HepG2 (cell line): ENCODE measurements around the gene COMMD2. TPM values are rescaled to one million over a fixed set of nuclear protein-coding genes. Genes with fewer than 3 reads are reported as not detected.

Experiments used
- ATF3 ChIP-seq: sonication (generic); formaldehyde crosslinking; IDR thresholded peaks from 2 replicates; pipeline ENCODE4 v1.4.0; 2020; ENCODE audit warnings: missing genetic modification reagents
- BCL6 ChIP-seq: IDR thresholded peaks from 2 replicates; pipeline ENCODE4 v1.6.1; 2016; ENCODE audit warnings: missing genetic modification reagents, missing compliant biosample characterization
- CHCHD3 ChIP-seq: sonication (generic); formaldehyde crosslinking; IDR thresholded peaks from 2 replicates; pipeline ENCODE4 v1.8.0; 2022; ENCODE audit warnings: mild to moderate bottlenecking, missing genetic modification reagents, moderate library complexity
- E2F1 ChIP-seq: sonication (generic); formaldehyde crosslinking; IDR thresholded peaks from 2 replicates; pipeline ENCODE4 v1.5.0; 2020; ENCODE audit warnings: missing genetic modification reagents
- HDAC1 ChIP-seq: sonication (generic); formaldehyde crosslinking; IDR thresholded peaks from 2 replicates; pipeline ENCODE4 v1.5.1; 2020; ENCODE audit warnings: mild to moderate bottlenecking, missing genetic modification reagents
- JARID2 ChIP-seq: sonication (generic); formaldehyde crosslinking; IDR thresholded peaks from 2 replicates; pipeline ENCODE4 v1.8.1; 2023; ENCODE audit warnings: missing genetic modification reagents, inconsistent platforms; ENCODE audit not compliant: insufficient replicate concordance
- KDM6A ChIP-seq: IDR thresholded peaks from 2 replicates; pipeline ENCODE4 v1.6.1; 2016; ENCODE audit warnings: low read depth
- MAF1 ChIP-seq: sonication (generic); formaldehyde crosslinking; IDR thresholded peaks from 2 replicates; pipeline ENCODE4 v1.5.0; 2020; ENCODE audit warnings: missing genetic modification reagents, borderline replicate concordance
- MYNN ChIP-seq: sonication (generic); formaldehyde crosslinking; IDR thresholded peaks from 2 replicates; pipeline ENCODE4 v1.4.0; 2020; ENCODE audit warnings: mild to moderate bottlenecking, low read depth, missing genetic modification reagents
- NR3C1 ChIP-seq: sonication (generic); formaldehyde crosslinking; IDR thresholded peaks from 2 replicates; pipeline ENCODE4 v1.4.0; 2020; ENCODE audit warnings: missing genetic modification reagents
- PAWR ChIP-seq: sonication (generic); formaldehyde crosslinking; IDR thresholded peaks from 2 replicates; pipeline ENCODE4 v1.4.0; 2020; ENCODE audit warnings: missing genetic modification reagents, mild to moderate bottlenecking, borderline replicate concordance
- REST ChIP-seq, 2 experiments: IDR thresholded peaks; 2 replicates each; pipeline ENCODE4 v1.6.1; 2011 to 2012; ENCODE audit warnings: low read length in 2 of 2, borderline replicate concordance in 1 of 2, low read depth in 1 of 2, mild to moderate bottlenecking in 1 of 2, moderate library complexity in 1 of 2
- SALL1 ChIP-seq: sonication (generic); formaldehyde crosslinking; IDR thresholded peaks from 2 replicates; pipeline ENCODE4 v1.8.0; 2022; ENCODE audit warnings: mild to moderate bottlenecking, missing genetic modification reagents
- TOE1 ChIP-seq: sonication (generic); formaldehyde crosslinking; IDR thresholded peaks from 2 replicates; pipeline ENCODE4 v1.4.0; 2020; ENCODE audit warnings: mild to moderate bottlenecking, missing genetic modification reagents
- TOPORS ChIP-seq: sonication (generic); formaldehyde crosslinking; IDR thresholded peaks from 2 replicates; pipeline ENCODE4 v1.8.0; 2023; ENCODE audit warnings: mild to moderate bottlenecking, missing genetic modification reagents
- ZKSCAN5 ChIP-seq: sonication (generic); formaldehyde crosslinking; IDR thresholded peaks from 2 replicates; pipeline ENCODE4 v1.5.1; 2020; ENCODE audit warnings: mild to moderate bottlenecking, missing genetic modification reagents
- ZNF17 ChIP-seq: sonication (generic); formaldehyde crosslinking; IDR thresholded peaks from 2 replicates; pipeline ENCODE4 v1.5.0; 2020; ENCODE audit warnings: mild to moderate bottlenecking, missing genetic modification reagents
- ZNF180 ChIP-seq: sonication (generic); formaldehyde crosslinking; IDR thresholded peaks from 2 replicates; pipeline ENCODE4 v1.4.0; 2020; ENCODE audit warnings: low read depth, missing genetic modification reagents, borderline replicate concordance
- ZNF441 ChIP-seq: sonication (generic); formaldehyde crosslinking; IDR thresholded peaks from 2 replicates; pipeline ENCODE4 v1.7.0; 2021; ENCODE audit warnings: missing genetic modification reagents, borderline replicate concordance
- ZNF710 ChIP-seq: sonication (generic); formaldehyde crosslinking; IDR thresholded peaks from 2 replicates; pipeline ENCODE4 v1.5.0; 2020; ENCODE audit warnings: mild to moderate bottlenecking, missing genetic modification reagents, borderline replicate concordance
- ZNF878 ChIP-seq: sonication (generic); formaldehyde crosslinking; IDR thresholded peaks from 2 replicates; pipeline ENCODE4 v1.8.1; 2023; ENCODE audit warnings: mild to moderate bottlenecking, missing genetic modification reagents, moderate library complexity
- ZSCAN22 ChIP-seq: sonication (generic); formaldehyde crosslinking; IDR thresholded peaks from 2 replicates; pipeline ENCODE4 v1.4.0; 2020; ENCODE audit warnings: mild to moderate bottlenecking, missing genetic modification reagents
- ZSCAN29 ChIP-seq: sonication (generic); formaldehyde crosslinking; conservative IDR thresholded peaks from 2 replicates; pipeline ENCODE4 v1.4.0; 2020; ENCODE audit warnings: mild to moderate bottlenecking, missing genetic modification reagents
- polyA plus RNA-seq, 8 experiments: library from polyadenylated mRNA; depleted of rRNA in 3 of 8; stranded (reverse) in 7 of 8; unstranded in 1 of 8; fragments of >200 nt; fragmentation: Illumina TruSeq in 4 of 8; extraction: Trizol in 4 of 8; gene quantifications; 2 replicates each; pipeline versions ENCODE4 v1.2.1 to v1.2.3, GENCODE V29; 2011 to 2016; ENCODE audit warnings: low read depth in 4 of 8, missing spikeins in 1 of 8, mixed read lengths in 1 of 8; ENCODE audit not compliant: insufficient read depth in 1 of 8
- total RNA-seq, 5 experiments: library from RNA; depleted of rRNA; stranded (reverse); fragments of >200 nt; fragmentation: Illumina TruSeq; extraction: Trizol; gene quantifications; 2 replicates each; pipeline ENCODE4 v1.2.3, GENCODE V29; 2016; ENCODE audit warnings: low read depth in 1 of 5

The COMMD2 gene
- total and polyA plus RNA-seq, 2 of the 13 experiments (the other 11 are each of a cell fraction or from before 2014, with no cell fraction given): 33.0 to 57.6 TPM

- TF ChIP-seq ATF3 (CRISPR knock-in tag) (no peak), ZNF17 (no peak), KDM6A (no peak), JARID2 (CRISPR knock-in tag) (no peak), TOE1 (CRISPR knock-in tag) (no peak), ZNF878 (CRISPR knock-in tag) (no peak), BCL6 (CRISPR knock-in tag) (0 out of 2 replicates have a peak, but pooled peaks have one; percentile 14), NR3C1 (CRISPR knock-in tag) (no peak), E2F1 (CRISPR knock-in tag) (no peak), ZNF441 (CRISPR knock-in tag) (peak; percentile 68; the same call in 1 of the 2 replicates), ZNF180 (CRISPR knock-in tag) (no peak), REST (IDR thresholded peaks at IDR 0.05; ENCODE audit: borderline replicate concordance in 1 of 2, low read depth in 1 of 2, low read length in 2 of 2) (no peak), MAF1 (CRISPR knock-in tag) (no peak), ZSCAN29 (CRISPR knock-in tag) (peak; percentile 74; the same call in 1 of the 2 replicates), ZNF710 (CRISPR knock-in tag) (no peak), PAWR (no peak), MYNN (CRISPR knock-in tag) (no peak), CHCHD3 (peak; percentile 63; the same call in 1 of the 2 replicates), ZKSCAN5 (CRISPR knock-in tag) (no peak), ZSCAN22 (CRISPR knock-in tag) (no peak), TOPORS (no peak), SALL1 (CRISPR knock-in tag) (peak; percentile 85), HDAC1 (CRISPR knock-in tag) (peak; percentile 58)
Observed at GRCh38 chr3:149713730-149714654, 38.3 kb downstream of the COMMD2 start (continued).
